ENCODE measurements around the gene SPAG6. TPM values are rescaled to one million over a fixed set of nuclear protein-coding genes. Genes with fewer than 3 reads are reported as not detected.

The SPAG6 gene
- total RNA-seq, 4 donors from 2014 or later, result not detected

DNA sequence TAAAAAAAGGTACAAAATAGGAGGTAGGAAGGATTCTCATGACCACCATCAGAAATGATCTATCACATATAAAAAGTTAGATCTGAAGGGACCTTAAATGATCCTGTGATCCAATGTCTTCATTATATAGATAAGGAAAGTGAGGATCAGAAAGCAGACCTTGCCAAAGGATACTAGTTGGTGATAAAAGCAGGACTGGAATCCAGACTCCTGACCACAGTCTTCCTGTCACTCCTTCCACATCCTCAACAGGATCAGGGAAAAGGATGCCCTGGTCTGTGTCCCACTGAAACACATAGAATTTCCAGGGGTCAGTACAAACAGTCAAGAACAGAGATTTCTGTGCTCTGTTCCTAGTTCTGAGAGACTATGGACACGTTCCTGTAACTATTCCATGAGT lies 97.2 kb downstream of the SPAG6 start:
- H3K4me3 ChIP-seq, result no peak overlapping the region
- TF ChIP-seq, protein P1, sequence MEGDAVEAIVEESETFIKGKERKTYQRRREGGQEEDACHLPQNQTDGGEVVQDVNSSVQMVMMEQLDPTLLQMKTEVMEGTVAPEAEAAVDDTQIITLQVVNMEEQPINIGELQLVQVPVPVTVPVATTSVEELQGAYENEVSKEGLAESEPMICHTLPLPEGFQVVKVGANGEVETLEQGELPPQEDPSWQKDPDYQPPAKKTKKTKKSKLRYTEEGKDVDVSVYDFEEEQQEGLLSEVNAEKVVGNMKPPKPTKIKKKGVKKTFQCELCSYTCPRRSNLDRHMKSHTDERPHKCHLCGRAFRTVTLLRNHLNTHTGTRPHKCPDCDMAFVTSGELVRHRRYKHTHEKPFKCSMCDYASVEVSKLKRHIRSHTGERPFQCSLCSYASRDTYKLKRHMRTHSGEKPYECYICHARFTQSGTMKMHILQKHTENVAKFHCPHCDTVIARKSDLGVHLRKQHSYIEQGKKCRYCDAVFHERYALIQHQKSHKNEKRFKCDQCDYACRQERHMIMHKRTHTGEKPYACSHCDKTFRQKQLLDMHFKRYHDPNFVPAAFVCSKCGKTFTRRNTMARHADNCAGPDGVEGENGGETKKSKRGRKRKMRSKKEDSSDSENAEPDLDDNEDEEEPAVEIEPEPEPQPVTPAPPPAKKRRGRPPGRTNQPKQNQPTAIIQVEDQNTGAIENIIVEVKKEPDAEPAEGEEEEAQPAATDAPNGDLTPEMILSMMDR (IDR thresholded peaks at IDR 0.05), result no peak
- TF ChIP-seq EP300 (IDR thresholded peaks at IDR 0.05) (no peak), POLR2A (IDR thresholded peaks at IDR 0.05) (no peak)
- no peaks in the 10 kb centered on the region for H3K36me3 ChIP-seq
- no peak for DNase-seq (ENCODE audit: low spot score in 2 of 2)
- no peaks in the 10 kb centered on the region for H3K27me3 ChIP-seq
- H3K4me1 ChIP-seq, result peaks cover 0 to 17% (median 14%) of the 10 kb centered on the region in 4 donors
- no peak overlapping the region for H3K27ac ChIP-seq
- WGBS, 2 donors, result 83 to 89% methylated on average over 1 of the region's 1 CpG
- no peaks in the 10 kb centered on the region for H3K9me3 ChIP-seq

DNA sequence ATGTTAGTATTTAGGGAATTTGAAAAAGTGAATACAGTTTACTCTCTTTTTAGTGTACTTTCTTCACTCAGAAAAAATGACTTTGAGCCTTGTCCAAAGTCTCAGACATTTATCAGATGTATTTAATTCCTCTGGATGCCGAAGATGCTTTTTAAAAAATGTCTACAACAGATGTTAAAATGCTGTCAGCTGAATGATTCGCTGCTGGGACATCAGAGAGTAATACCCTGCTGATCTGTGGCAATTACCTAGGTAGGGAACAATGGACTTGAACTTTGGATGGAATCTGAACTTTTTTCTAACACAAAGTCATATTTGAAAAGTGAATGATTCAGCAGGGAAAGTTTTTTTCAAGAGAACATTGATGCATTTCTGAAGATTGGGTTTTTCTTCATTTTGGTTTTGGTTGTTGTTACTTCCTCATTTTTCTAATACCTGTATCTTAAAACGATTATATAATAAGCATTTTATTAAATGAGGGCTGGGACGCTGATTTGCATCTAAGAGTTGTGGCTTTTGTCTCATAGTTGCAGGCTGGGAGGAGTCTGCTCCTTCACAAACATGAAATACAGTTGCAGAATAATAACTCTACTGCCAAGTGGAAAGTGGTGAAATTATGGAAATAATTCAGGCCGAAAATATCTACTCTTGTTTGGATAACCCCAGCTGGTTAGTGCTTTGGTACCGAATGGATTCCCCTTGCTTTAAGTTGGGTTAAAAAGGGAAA lies 98.0 kb downstream of the SPAG6 start:
- TF ChIP-seq POLR2A (IDR thresholded peaks at IDR 0.05) (no peak), EP300 (IDR thresholded peaks at IDR 0.05) (no peak)
- TF ChIP-seq, protein P1 (IDR thresholded peaks at IDR 0.05), result no peak
- Histone ChIP-seq H3K27me3 (no peaks in the 10 kb centered on the region), H3K4me1 (peaks cover 0 to 11% (median 9%) of the 10 kb centered on the region in 4 donors), H3K9me3 (no peaks in the 10 kb centered on the region), H3K4me3 (no peak overlapping the region), H3K36me3 (no peaks in the 10 kb centered on the region), H3K27ac (no peak overlapping the region)
- WGBS, 2 donors, result 52 to 53% methylated on average over 6 of the region's 6 CpGs
- DNase-seq (ENCODE audit: low spot score in 2 of 2), result no peak

DNA sequence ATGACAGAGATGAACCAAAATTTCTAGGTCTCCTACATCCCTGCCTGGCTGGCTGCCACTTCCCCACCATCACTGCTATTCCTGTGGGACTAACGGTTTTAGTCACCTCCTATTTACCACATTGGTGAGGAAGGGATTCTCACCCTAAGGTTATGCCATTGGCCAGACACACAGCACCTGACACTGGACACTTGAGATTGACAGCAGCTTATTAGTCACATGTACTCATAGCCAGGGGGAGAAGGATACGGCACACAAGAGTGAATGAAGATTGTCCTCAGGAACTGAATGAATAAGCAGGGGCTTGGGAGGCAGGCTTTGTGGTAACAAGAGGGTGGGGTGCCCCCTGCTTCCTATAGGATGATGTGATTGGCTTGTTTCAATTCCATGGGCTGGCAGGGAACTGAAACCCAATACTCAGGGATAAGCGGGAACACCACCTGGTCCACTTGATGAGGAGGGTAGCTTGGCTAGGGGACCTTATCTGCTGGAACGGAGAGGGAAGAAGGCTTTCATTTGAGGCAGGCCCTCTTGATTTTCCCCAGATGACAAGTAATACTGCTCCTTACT lies 99.0 kb downstream of the SPAG6 start:
- TF ChIP-seq, protein P1 (IDR thresholded peaks at IDR 0.05), result no peak
- TF ChIP-seq EP300 (IDR thresholded peaks at IDR 0.05) (no peak), POLR2A (IDR thresholded peaks at IDR 0.05) (no peak)
- Histone ChIP-seq H3K27me3 (no peaks in the 10 kb centered on the region), H3K4me1 (peaks cover 0 to 3% (median under 1%) of the 10 kb centered on the region in 4 donors), H3K27ac (no peak overlapping the region), H3K9me3 (no peaks in the 10 kb centered on the region), H3K4me3 (no peak overlapping the region), H3K36me3 (no peaks in the 10 kb centered on the region)
- no peak for DNase-seq (ENCODE audit: low spot score in 2 of 2)
- WGBS, 2 donors, result 83 to 96% methylated on average over 4 of the region's 4 CpGs

DNA sequence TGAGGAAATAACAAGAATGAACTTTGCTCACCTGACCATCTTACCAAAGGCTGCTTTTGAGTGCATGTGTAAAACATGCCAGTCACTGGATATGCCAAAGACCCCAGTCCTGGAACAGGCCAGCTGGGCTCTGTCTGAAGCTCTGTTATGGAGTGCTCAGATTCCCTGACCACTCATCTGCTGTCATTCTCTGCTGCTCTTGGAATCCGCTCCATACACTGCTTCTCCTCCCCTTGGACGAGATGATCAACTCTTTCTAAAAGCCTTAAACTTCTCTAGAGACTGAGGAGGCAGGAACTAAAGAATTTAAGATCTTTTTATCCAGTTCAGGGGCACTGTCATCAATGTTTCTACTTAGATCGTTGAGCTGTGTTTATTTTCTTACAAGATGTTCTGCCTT lies 100.2 kb downstream of the SPAG6 start:
- H3K27ac ChIP-seq, result no peak overlapping the region
- peaks cover 0 to 3% (median 0%) of the 10 kb centered on the region in 4 donors for H3K4me1 ChIP-seq
- no peaks in the 10 kb centered on the region for H3K9me3 ChIP-seq
- H3K4me3 ChIP-seq, result no peak overlapping the region
- DNase-seq (ENCODE audit: low spot score in 2 of 2), result no peak
- H3K36me3 ChIP-seq, result no peaks in the 10 kb centered on the region
- TF ChIP-seq, protein P1 (IDR thresholded peaks at IDR 0.05), result no peak
- no peak for TF ChIP-seq POLR2A (IDR thresholded peaks at IDR 0.05)
- no peak for TF ChIP-seq EP300 (IDR thresholded peaks at IDR 0.05)
- no peaks in the 10 kb centered on the region for H3K27me3 ChIP-seq
- WGBS, 2 donors, result 55 to 57% methylated on average over 3 of the region's 3 CpGs

DNA sequence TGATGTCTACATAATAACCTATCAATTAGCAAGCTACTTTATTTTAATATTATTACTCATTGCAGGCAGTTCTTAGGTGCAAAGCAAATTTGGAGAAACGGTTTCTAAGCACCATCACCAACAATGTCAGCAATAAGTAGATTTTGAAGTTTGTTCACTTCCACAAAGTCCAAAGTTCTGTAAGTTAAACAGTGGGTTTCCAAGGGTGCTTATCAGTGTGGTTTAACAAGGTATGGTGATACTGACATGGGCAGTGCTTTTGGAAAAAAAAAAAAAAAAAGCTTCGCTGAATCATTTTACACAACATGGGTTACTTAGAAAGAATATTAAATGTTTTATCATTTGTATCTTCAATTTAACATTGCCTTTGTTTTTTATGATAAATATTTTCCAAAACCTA lies 101.8 kb downstream of the SPAG6 start:
- TF ChIP-seq, protein P1 (IDR thresholded peaks at IDR 0.05), result no peak
- TF ChIP-seq POLR2A (IDR thresholded peaks at IDR 0.05) (no peak), EP300 (IDR thresholded peaks at IDR 0.05) (no peak)

More for the DNA sequence above, 101.8 kb downstream of the SPAG6 start:
- WGBS, 2 donors, result 93% methylated on average over 2 of the region's 2 CpGs
- Histone ChIP-seq H3K27ac (no peak overlapping the region), H3K9me3 (no peaks in the 10 kb centered on the region), H3K27me3 (no peaks in the 10 kb centered on the region), H3K4me1 (peaks cover 0 to 3% (median 0%) of the 10 kb centered on the region in 4 donors), H3K36me3 (no peaks in the 10 kb centered on the region), H3K4me3 (no peak overlapping the region)
- no peak for DNase-seq (ENCODE audit: low spot score in 2 of 2)

Measured in tibial nerve (tissue), 4 donors.